Keratinocyte (primary cell): Measurements from ENCODE around the gene TVP23B. TPM values are rescaled to one million over a fixed set of nuclear protein-coding genes. Genes with fewer than 3 reads are reported as not detected.
"Not testable (repeated sequence)": the region's sequence is repeated elsewhere in the genome, so short reads cannot be mapped to it uniquely, and the experiment has no call there.

Source experiments
- DNase-seq: peaks from one replicate; pipeline ENCODE4 v3.0.0-alpha.2; 2011; ENCODE audit warnings: low read depth, missing footprints, low spot score
- FAIRE-seq: peaks from 2 replicates; lab custom pipeline; 2011; peaks lifted over from hg19 to GRCh38; lab: Jason Lieb, UNC
- H2AFZ ChIP-seq: 2 replicates; pipeline ENCODE4 v1.6.0; 2012; ENCODE audit warnings: low read length, control low read depth, inconsistent platforms; ENCODE audit not compliant: control insufficient read depth
- H3K27ac ChIP-seq: 2 replicates; pipeline ENCODE4 v1.5.1; 2011; ENCODE audit warnings: low read length; ENCODE audit not compliant: control insufficient read depth, insufficient read depth
- H3K27me3 ChIP-seq: 3 replicates; pipeline ENCODE4 v1.6.0; 2011; ENCODE audit warnings: low read length; ENCODE audit not compliant: control insufficient read depth, insufficient read depth; ENCODE audit errors: extremely low read depth
- H3K36me3 ChIP-seq, 2 experiments: 2 replicates in 1 of 2; 3 replicates in 1 of 2; pipeline ENCODE4 v1.5.1; 2011; ENCODE audit warnings: low read length in 2 of 2, mild to moderate bottlenecking in 1 of 2; ENCODE audit not compliant: control insufficient read depth in 2 of 2, insufficient read depth in 2 of 2; ENCODE audit errors: extremely low read depth in 1 of 2
- H3K4me1 ChIP-seq: 3 replicates; pipeline ENCODE4 v1.5.1; 2011; ENCODE audit warnings: low read length; ENCODE audit not compliant: control insufficient read depth, insufficient read depth; ENCODE audit errors: extremely low read depth
- H3K4me2 ChIP-seq: 3 replicates; pipeline ENCODE4 v1.6.0; 2011; ENCODE audit warnings: low read depth, low read length; ENCODE audit not compliant: control insufficient read depth, insufficient read depth; ENCODE audit errors: extremely low read depth
- H3K4me3 ChIP-seq, 3 experiments: fragments of 200-600 bp in 1 of 3; sonication (generic) in 1 of 3; 2 replicates in 2 of 3; 3 replicates in 1 of 3; pipeline ENCODE4 v1.5.1; 2011 to 2016; ENCODE audit warnings: low read length in 3 of 3, mild to moderate bottlenecking in 3 of 3, control low read depth in 2 of 3, inconsistent platforms in 1 of 3, low read depth in 1 of 3, mixed read lengths in 1 of 3, mixed run types in 1 of 3, moderate library complexity in 1 of 3; ENCODE audit not compliant: control insufficient read depth in 2 of 3, insufficient read depth in 2 of 3; ENCODE audit errors: extremely low read depth in 1 of 3
- H3K79me2 ChIP-seq: 2 replicates; pipeline ENCODE4 v1.6.0; 2012; ENCODE audit warnings: low read length; ENCODE audit not compliant: control insufficient read depth, insufficient read depth
- H3K9ac ChIP-seq: 3 replicates; pipeline ENCODE4 v1.6.0; 2011; ENCODE audit warnings: low read length; ENCODE audit not compliant: control insufficient read depth, insufficient read depth; ENCODE audit errors: extremely low read depth
- H3K9me1 ChIP-seq: 3 replicates; pipeline ENCODE4 v1.6.0; 2011; ENCODE audit warnings: low read length; ENCODE audit not compliant: control insufficient read depth, insufficient read depth; ENCODE audit errors: extremely low read depth
- H3K9me3 ChIP-seq: 2 replicates; pipeline ENCODE4 v1.5.1; 2012; ENCODE audit warnings: low read depth, low read length; ENCODE audit not compliant: control insufficient read depth
- H4K20me1 ChIP-seq: 3 replicates; pipeline ENCODE4 v1.6.0; 2011; ENCODE audit warnings: low read length; ENCODE audit not compliant: control insufficient read depth, insufficient read depth; ENCODE audit errors: extremely low read depth
- dilution Hi-C: fragments of 300-500 bp; cut with MboI; formaldehyde crosslinking; loops from one replicate; pipeline ENCODE4 v1.7.0; 2020; ENCODE audit warnings: low sequenced_read_pairs; ENCODE audit not compliant: extremely low pct_ligation_motif_present
- polyA plus RNA-seq, 5 experiments: library from polyadenylated mRNA; depleted of rRNA in 3 of 5; stranded (reverse) in 3 of 5; stranded (forward) in 1 of 5; unstranded in 1 of 5; fragments of >200 nt; gene quantifications; 1 replicate in 1 of 5; 2 replicates in 3 of 5; 3 replicates in 1 of 5; pipeline versions ENCODE4 v1.2.1 to v1.2.3, GENCODE V29; 2011 to 2012; ENCODE audit warnings: missing spikeins in 2 of 5, low read depth in 1 of 5, low replicate concordance in 1 of 5

The TVP23B gene
- polyA plus RNA-seq, 1 donor (not counting 4 experiments of a cell fraction or from before 2014, with no cell fraction given): 76.5 TPM

DNA sequence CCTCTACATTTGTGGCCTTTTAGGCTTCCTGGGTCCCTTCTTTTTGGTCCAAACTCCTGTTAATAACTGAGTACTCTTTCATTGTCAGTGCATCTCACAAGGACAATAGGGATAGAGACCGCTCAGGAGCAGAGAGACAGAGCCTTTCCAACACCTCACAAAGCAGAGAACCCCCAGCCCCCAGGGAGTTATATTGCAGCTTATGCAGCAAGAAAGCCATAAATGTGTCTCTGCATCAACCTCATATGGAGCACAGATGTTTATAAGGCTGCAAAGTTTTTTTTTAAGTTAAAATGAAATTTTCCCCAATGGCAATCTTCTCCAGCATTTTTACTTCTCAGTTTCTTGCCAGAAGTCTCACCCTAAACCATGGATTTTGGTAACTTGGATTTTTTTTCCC is 30.7 kb upstream of the TVP23B start:
- H4K20me1 ChIP-seq, H3K4me3 ChIP-seq, H3K4me1 ChIP-seq, DNase-seq, H3K27ac ChIP-seq, H3K27me3 ChIP-seq, H3K79me2 ChIP-seq, H3K9me1 ChIP-seq, H3K9me3 ChIP-seq, FAIRE-seq, dilution Hi-C loops, H2AFZ ChIP-seq, H3K9ac ChIP-seq, H3K4me2 ChIP-seq, H3K36me3 ChIP-seq: not testable (repeated sequence)

DNA sequence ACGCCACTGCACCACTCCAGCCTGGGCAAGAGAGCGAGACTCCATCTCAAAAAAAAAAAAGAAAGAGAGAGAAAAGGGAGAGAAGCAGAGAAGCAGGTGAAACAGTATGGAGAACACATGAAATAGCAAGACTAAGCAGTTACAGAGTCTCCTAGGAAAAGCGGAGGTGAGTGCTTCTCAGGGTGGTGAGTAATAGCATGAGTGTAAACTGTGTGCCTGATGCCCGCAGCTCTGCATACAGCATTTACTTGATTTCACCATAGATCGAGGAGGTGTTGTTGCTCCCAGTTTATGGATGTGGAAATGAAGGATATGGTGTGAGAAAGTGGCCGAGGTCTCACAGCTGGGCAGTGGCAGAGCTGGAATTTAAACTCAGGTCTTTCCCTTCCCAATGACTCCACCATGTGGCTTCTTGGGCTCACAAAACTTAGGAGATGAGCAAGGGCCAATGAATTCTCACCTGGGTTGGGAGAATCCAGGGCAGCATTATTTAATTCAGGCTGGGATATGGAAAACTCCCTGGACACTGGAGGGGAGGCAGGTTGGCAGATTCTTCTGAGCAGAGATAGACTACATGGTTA is 27.1 kb upstream of the TVP23B start:
- DNase-seq, H2AFZ ChIP-seq, H3K4me3 ChIP-seq, H3K36me3 ChIP-seq, H4K20me1 ChIP-seq, H3K27ac ChIP-seq, FAIRE-seq, H3K4me1 ChIP-seq, H3K9me3 ChIP-seq, dilution Hi-C loops, H3K9ac ChIP-seq, H3K79me2 ChIP-seq, H3K9me1 ChIP-seq, H3K4me2 ChIP-seq, H3K27me3 ChIP-seq: not testable (repeated sequence)

DNA sequence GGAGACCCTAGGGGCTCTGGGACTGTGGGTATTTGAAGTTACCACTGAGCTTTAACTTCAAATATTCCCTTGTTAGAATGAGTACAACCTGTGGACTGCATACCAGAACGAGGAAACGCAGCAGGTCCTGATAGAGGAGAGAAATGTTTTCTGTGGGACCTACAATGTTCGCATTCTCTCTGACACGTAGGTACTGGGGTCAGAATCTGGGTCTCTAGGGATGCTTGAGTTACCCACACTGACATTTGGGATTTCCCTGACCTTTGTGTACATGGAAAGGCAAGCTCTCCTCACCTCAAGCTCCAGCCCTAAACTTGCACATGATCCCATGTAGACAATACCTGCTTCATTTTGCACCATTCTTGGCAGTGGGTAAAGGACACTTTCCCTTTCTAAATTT is 25.0 kb upstream of the TVP23B start:
- H3K4me3 ChIP-seq, H3K9me3 ChIP-seq, H3K9me1 ChIP-seq, H2AFZ ChIP-seq, H3K9ac ChIP-seq, H3K36me3 ChIP-seq, H4K20me1 ChIP-seq, H3K4me2 ChIP-seq, dilution Hi-C loops, H3K4me1 ChIP-seq, H3K79me2 ChIP-seq, DNase-seq, H3K27me3 ChIP-seq, H3K27ac ChIP-seq: not testable (repeated sequence)
- peak; percentile 32 for FAIRE-seq

DNA sequence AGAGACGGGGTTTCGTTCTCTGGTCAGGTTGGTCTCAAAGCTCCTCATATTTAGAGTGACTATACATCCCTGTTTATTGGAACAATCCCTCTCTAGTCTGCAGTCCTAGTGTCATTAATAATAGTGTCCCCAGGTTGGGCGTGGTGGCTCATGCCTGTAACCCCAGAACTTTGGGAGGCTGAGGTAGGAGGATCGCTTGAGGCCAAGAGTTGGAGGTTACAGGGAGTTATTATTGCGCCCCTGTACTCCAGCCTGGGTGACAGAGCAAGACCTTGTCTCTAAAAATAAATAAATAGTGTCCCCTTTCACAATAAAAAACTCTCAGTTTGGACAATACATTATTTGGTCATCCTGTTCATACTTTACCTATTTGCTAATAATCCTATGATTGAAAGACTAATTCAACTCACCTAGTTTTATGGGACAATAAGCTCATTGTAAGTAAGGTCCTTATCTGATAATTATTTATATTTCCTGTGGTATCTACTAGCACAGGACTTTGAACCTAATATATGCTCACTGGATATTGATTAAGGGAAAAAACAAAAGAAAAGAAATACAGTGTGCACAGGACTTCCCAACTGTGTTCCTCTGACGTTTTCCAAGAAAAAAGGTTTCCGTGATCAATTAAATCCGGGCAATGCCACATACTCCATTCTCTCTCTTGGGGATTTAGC is 23.5 kb upstream of the TVP23B start:
- H3K4me2 ChIP-seq, H3K27ac ChIP-seq, H3K9me1 ChIP-seq, H3K9me3 ChIP-seq, H2AFZ ChIP-seq, H4K20me1 ChIP-seq, H3K36me3 ChIP-seq, H3K4me3 ChIP-seq, H3K27me3 ChIP-seq, DNase-seq, H3K9ac ChIP-seq, FAIRE-seq, dilution Hi-C loops, H3K4me1 ChIP-seq, H3K79me2 ChIP-seq: not testable (repeated sequence)

- H3K4me1 ChIP-seq, H3K9me3 ChIP-seq, H3K36me3 ChIP-seq, H3K9me1 ChIP-seq, DNase-seq, FAIRE-seq, dilution Hi-C loops, H3K9ac ChIP-seq, H3K4me3 ChIP-seq, H4K20me1 ChIP-seq, H3K27ac ChIP-seq, H3K79me2 ChIP-seq, H2AFZ ChIP-seq, H3K27me3 ChIP-seq, H3K4me2 ChIP-seq: not testable (repeated sequence)
Observed at GRCh38 chr17:18758344-18758743, 22.6 kb upstream of the TVP23B start.
